Activated CD4-positive, alpha-beta T cell treated with anti-CD3 and anti-CD28 coated beads for 36 hours (primary cell): ENCODE measurements around the gene TK2. TPM values are rescaled to one million over a fixed set of nuclear protein-coding genes. Genes with fewer than 3 reads are reported as not detected.
"Not testable (repeated sequence)": the region's sequence is repeated elsewhere in the genome, so short reads cannot be mapped to it uniquely, and the experiment has no call there.

Experiments
- ATAC-seq: fragments of 200-7000 bp; cut with Tn5 transposase; one replicate; pipeline ENCODE4 v1.10.0; 2021; ENCODE audit warnings: mild to moderate bottlenecking, moderate library complexity
- CTCF ChIA-PET: fragments of 350-600 bp; sonication (Branson Sonifier 250); formaldehyde crosslinking; loops from one replicate; lab custom pipeline; 2021; ENCODE audit warnings: antibody characterized with exemption; lab: Charles Lee
- POLR2A ChIA-PET: fragments of 350-600 bp; sonication (Branson Sonifier 250); formaldehyde crosslinking; loops from one replicate; lab custom pipeline; 2021; ENCODE audit warnings: antibody characterized with exemption, inconsistent platforms; lab: Charles Lee
- DNase-seq: peaks from one replicate; pipeline ENCODE4 v3.0.0-alpha.2; 2020
- H3K27ac Mint-ChIP-seq: one replicate; pipeline ENCODE4 v1.8.0; 2021; ENCODE audit warnings: mixed read lengths
- H3K27me3 Mint-ChIP-seq: one replicate; pipeline ENCODE4 v1.8.0; 2021; ENCODE audit warnings: mixed read lengths
- H3K36me3 Mint-ChIP-seq: one replicate; pipeline ENCODE4 v1.8.0; 2021; ENCODE audit warnings: low read depth, mixed read lengths
- H3K4me1 Mint-ChIP-seq: one replicate; pipeline ENCODE4 v1.8.0; 2021; ENCODE audit warnings: mixed read lengths
- H3K4me3 Mint-ChIP-seq: one replicate; pipeline ENCODE4 v1.8.0; 2021; ENCODE audit warnings: mild to moderate bottlenecking, moderate library complexity, mixed read lengths
- H3K9me3 Mint-ChIP-seq: one replicate; pipeline ENCODE4 v1.8.0; 2021; ENCODE audit warnings: low read depth, mixed read lengths
- intact Hi-C, 2 experiments: fragments of 100-400 bp; cut with DNase I in 1 of 2; cut with micrococcal nuclease in 1 of 2; formaldehyde crosslinking; loops; one replicate each; pipeline versions ENCODE4 v1.14.2 to v1.15.1; 2022 to 2024; cut with DNase I, micrococcal nuclease
- total RNA-seq, 2 experiments: library from RNA; stranded (reverse); gene quantifications; one replicate each; pipeline ENCODE4 v1.2.3, GENCODE V29; 2021

TK2 gene
- total RNA-seq, 2 experiments from 2014 or later: 3.8 to 6.4 TPM

DNA sequence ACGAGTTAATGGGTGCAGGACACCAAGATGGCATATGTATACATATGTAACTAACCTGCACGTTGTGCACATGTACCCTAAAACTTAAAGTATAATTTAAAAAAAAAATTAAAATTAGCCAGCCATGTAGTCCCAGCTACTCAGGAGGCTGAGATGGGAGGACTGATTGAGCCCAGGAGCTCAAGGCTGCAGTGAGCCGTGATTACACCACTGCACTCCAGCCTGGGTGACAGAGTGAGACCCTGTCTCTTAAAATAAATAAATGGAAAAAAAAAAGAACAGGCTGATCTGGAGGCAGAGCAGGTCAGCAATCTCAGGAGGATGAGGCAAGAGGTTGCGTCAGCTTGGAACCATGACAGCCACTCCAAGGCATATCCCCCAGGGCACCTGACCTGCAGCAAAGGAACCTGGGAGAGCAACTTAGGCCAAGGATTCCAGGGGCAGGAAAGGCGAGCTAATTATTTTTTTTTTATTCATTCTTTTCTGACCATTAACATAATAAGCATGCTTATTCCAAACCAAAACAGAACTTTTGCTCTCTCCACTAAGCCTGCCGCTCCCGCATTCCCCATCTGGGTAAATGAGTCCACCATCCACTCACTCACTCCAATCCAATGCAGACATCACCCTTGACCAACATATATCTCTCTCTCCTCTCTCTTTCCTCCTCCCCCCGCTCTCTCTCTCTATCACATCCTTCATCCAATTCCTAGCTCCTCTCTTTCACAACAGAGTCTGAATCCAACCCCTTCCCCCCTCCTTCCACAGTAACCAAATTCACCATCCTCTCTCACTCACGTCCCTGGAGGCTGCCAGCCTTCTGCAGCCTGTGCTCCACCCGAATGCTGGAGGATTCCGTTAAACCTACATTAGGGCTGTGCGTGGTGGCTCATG lies 47.7 kb downstream of the TK2 start:
- ATAC-seq: no peak
- Mint-ChIP-seq H3K4me3 (no peak overlapping the region), H3K27me3 (no peaks in the 10 kb centered on the region), H3K9me3 (no peaks in the 10 kb centered on the region), H3K4me1 (no peaks in the 10 kb centered on the region), H3K36me3 (no peaks in the 10 kb centered on the region), H3K27ac (no peak overlapping the region)
- ChIA-PET POLR2A (no interaction called here), CTCF (interaction anchor here (0.6 kb wide), 1 partner anchor 8 kb away, joined by 3 read pairs; no protein-coding TSS in a partner anchor)
- no peak for DNase-seq
- intact Hi-C loops: no loop called here

DNA sequence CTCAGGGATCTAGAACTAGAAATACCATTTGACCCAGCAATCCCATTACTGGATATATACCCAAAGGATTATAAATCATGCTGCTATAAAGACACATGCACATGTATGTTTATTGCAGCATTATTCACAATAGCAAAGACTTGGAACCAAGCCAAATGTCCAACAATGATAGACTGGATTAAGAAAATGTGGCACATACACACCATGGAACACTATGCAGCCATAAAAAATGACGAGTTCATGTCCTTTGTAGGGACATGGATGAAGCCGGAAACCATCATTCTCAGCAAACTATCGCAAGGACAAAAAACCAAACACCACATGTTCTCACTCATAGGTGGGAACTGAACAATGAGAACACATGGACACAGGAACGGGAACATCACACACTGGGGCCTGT lies 48.4 kb downstream of the TK2 start:
- POLR2A ChIA-PET, H3K4me3 Mint-ChIP-seq, H3K27me3 Mint-ChIP-seq, H3K4me1 Mint-ChIP-seq, H3K27ac Mint-ChIP-seq, ATAC-seq, intact Hi-C loops, CTCF ChIA-PET, H3K9me3 Mint-ChIP-seq, DNase-seq, H3K36me3 Mint-ChIP-seq: not testable (repeated sequence)

DNA sequence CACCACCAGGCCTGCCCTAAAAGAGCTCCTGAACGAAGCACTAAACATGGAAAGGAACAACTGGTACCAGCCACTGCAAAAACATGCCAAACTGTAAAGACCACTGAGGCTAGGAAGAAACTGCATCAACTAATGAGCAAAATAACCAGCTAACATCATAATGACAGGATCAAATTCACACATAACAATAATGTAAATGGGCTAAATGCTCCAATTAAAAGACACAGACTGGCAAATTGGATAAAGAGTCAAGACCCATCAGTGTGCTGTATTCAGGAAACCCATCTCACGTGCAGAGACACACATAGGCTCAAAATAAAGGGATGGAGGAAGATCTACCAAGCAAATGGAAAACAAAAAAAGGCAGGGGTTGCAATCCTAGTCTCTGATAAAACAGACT lies 52.0 kb downstream of the TK2 start:
- POLR2A ChIA-PET, H3K27me3 Mint-ChIP-seq, H3K4me1 Mint-ChIP-seq, H3K4me3 Mint-ChIP-seq, H3K9me3 Mint-ChIP-seq, H3K36me3 Mint-ChIP-seq, intact Hi-C loops, DNase-seq, ATAC-seq, H3K27ac Mint-ChIP-seq: not testable (repeated sequence)
- CTCF ChIA-PET: interaction anchor here (1.7 kb wide), 1 partner anchor 91 kb away, joined by 3 read pairs; no protein-coding TSS in a partner anchor

DNA sequence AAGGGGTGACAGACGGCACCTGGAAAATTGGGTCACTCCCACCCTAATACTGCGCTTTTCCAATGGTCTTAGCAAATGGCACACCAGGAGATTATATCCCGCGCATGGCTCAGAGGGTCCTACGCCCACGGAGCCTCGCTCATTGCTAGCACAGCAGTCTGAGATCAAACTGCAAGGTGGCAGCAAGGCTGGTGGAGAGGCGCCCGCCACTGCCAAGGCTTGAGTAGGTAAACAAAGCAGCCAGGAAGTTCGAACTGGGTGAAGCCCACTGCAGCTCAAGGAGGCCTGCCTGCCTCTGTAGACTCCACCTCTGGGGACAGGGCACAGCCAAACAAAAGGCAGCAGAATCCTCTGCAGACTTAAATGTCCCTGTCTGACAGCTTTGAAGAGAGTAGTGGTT lies 53.7 kb downstream of the TK2 start:
- H3K27me3 Mint-ChIP-seq, H3K4me1 Mint-ChIP-seq, H3K27ac Mint-ChIP-seq, DNase-seq, H3K9me3 Mint-ChIP-seq, intact Hi-C loops, H3K4me3 Mint-ChIP-seq, POLR2A ChIA-PET, H3K36me3 Mint-ChIP-seq, ATAC-seq: not testable (repeated sequence)
- CTCF ChIA-PET: interaction anchor here (1.7 kb wide), 1 partner anchor 93 kb away, joined by 3 read pairs; no protein-coding TSS in a partner anchor

DNA sequence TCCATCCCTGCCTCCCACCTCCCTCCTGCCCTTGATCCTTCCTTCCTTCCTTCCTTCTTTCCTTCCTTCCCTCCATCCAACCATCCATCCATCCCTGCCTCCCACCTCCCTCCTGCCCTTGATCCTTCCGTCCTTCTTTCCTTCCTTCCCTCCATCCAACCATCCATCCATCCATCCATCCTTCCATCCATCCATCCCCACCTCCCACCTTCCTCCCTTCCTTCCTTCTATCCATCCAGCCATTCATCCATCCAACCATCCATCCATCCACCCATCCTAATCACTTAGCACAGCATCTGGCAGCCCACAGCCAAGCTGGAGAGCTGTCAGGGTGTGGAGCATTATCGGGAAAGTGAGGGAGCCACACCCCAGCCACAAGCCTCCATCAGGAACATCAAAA lies 54.5 kb downstream of the TK2 start:
- H3K36me3 Mint-ChIP-seq: no peaks in the 10 kb centered on the region
- H3K4me3 Mint-ChIP-seq: no peak overlapping the region
- H3K4me1 Mint-ChIP-seq: no peaks in the 10 kb centered on the region
- intact Hi-C loops: no loop called here
- no peaks in the 10 kb centered on the region for H3K27me3 Mint-ChIP-seq
- ChIA-PET POLR2A (no interaction called here), CTCF (no interaction called here)
- ATAC-seq: no peak
- no peak for DNase-seq
- H3K9me3 Mint-ChIP-seq: no peaks in the 10 kb centered on the region
- no peak overlapping the region for H3K27ac Mint-ChIP-seq

DNA sequence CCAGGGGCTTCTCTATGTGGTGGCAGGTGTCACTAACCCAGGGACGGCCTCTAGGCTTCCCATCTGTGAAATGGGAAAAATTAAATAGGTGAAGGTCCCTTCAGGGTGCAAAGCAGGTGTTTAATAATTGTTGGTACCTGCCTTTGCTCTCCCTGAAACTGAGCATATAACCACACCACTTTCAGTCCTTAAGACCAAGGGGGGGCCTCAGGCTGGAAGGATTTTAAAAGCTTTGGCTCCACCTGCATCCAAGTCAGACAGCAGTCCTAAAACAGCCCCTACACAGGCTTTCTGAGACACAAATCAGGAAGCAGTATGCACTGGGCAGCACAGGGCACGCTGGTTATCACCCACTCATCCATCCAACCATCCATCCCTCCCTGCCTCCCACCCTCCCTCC lies 55.0 kb downstream of the TK2 start:
- no peak for DNase-seq
- ATAC-seq: no peak
- H3K4me3 Mint-ChIP-seq: no peak overlapping the region
- no peaks in the 10 kb centered on the region for H3K27me3 Mint-ChIP-seq
- no peaks in the 10 kb centered on the region for H3K4me1 Mint-ChIP-seq
- no peaks in the 10 kb centered on the region for H3K36me3 Mint-ChIP-seq
- CTCF ChIA-PET: no interaction called here
- POLR2A ChIA-PET: no interaction called here
- no peak overlapping the region for H3K27ac Mint-ChIP-seq
- H3K9me3 Mint-ChIP-seq: no peaks in the 10 kb centered on the region
- intact Hi-C loops: no loop called here

DNA sequence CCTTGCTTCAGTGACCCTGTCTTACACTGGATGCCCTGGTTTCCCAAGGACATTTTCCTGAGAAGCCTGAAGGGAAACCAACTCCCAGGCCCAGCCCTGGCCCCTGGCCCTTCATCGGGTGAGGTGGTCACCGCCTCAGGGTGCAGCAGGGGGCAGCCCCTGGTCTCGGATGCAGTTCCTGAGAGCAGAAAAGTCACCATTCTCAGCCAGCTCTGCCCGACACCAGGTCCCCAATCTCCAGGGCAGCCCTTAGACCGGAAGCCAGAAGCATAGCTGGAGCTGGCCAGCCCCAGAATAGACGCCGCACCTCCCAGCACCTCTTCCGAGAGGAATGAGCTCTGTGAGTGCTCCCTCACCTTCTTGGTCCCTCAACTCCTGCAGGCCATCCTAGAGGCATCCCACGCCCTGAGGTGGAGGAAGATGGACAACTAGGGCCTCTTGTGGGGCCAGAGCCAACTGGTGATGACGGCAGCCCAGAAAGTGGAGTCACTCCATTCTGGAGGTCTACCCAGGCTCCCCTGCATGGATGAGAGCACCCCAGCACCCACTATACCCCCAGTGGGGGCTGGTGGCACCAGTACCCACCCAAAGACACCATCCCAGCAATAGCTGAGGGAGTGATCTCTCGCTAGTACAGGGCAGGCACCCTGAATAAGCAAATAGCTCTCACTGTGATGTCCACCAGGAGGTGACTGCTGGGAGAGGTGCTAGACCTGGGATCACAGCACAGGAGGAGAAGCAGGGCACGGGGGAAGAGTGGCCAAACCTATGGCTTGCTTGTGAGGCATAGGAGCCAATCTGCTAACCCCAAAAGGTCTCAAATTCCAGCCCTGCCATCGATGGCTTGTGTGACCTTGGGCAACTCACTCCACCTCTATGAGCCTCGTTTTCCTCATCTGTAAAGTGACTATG lies 56.2 kb downstream of the TK2 start:
- ChIA-PET CTCF (interaction anchor here (0.6 to 1.0 kb wide), 3 partner anchors 11 to 148 kb away, joined by 3 read pairs; no protein-coding TSS in a partner anchor), POLR2A (no interaction called here)
- peak; percentile 2 for DNase-seq

DNA sequence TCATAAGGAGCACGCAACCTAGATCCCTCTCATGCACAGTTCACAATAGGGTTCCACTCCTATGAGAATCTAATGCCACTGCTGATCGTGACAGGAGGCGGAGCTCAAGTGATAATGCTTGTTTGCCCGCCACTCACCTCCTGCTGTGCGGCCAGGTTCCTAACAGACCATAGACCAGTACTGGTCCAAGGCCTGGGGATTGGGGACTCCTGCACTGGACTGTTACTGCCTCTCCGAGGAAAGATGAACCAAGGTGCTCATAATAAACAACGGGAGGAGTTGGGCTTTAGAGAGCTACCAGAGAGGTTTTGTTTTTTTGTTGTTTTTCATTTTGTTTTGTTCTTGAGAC lies 58.2 kb downstream of the TK2 start:
- Mint-ChIP-seq H3K4me3 (no peak overlapping the region), H3K27ac (no peak overlapping the region), H3K27me3 (no peaks in the 10 kb centered on the region), H3K9me3 (no peaks in the 10 kb centered on the region), H3K36me3 (no peaks in the 10 kb centered on the region), H3K4me1 (no peaks in the 10 kb centered on the region)
- intact Hi-C loops: no loop called here
- DNase-seq (no peak), ATAC-seq (no peak)
- ChIA-PET POLR2A (no interaction called here), CTCF (interaction anchor here (0.6 to 1.3 kb wide), 5 partner anchors 16 to 117 kb away, joined by 3 to 7 read pairs (median 3); no protein-coding TSS in a partner anchor)

More for the DNA sequence above, 56.2 kb downstream of the TK2 start:
- no peaks in the 10 kb centered on the region for H3K9me3 Mint-ChIP-seq
- no peak for ATAC-seq
- intact Hi-C loops: no loop called here
- H3K36me3 Mint-ChIP-seq: no peaks in the 10 kb centered on the region
- H3K27ac Mint-ChIP-seq: no peak overlapping the region
- no peaks in the 10 kb centered on the region for H3K4me1 Mint-ChIP-seq
- H3K4me3 Mint-ChIP-seq: no peak overlapping the region
- H3K27me3 Mint-ChIP-seq: no peaks in the 10 kb centered on the region

DNA sequence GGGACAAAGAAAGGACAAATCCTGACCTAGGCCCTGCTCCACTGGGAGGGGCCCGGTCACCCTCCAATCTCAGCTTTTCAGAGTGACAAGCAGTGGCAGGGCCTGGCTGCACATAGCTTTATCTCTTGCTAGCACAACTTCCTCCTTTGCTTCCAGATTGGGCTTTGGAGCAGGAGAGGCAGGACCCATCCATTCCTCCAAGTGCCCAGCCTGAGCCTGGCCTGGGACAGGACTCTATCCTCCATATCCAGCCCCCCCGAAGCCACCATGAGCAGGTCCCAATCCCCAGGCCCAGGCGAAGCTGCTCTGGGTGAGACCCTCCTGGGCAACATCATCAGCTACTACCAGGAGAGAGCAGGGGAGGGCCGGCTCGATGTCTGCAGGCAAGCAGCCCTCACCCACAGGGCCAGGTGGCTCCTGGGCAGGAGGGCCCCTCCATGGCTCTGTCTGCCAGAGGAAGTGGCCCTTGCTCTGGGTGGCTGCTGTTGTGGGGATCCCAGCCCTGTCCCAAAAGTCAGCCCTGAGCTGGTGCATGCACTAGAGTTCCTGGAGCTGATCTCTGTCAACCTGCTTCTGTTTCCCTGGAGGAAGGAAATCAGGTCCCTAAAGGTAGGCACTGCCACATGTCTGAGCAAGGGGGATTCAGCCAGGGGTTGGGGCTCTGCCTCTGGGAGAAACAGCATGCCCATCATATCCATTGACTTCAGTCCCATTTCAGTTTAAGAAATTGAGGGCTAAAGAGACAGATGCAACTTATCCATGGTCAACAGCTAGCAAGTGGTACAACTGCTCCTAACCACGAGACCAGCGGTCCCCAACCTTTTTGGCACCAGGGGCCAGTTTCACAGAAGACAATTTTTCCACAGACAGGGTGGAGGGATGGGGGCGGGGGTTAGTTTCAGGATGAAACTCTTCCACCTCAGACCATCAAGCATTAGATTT lies 58.9 kb downstream of the TK2 start:
- no peak overlapping the region for H3K27ac Mint-ChIP-seq
- no peaks in the 10 kb centered on the region for H3K27me3 Mint-ChIP-seq
- intact Hi-C loops: no loop called here
- no peaks in the 10 kb centered on the region for H3K9me3 Mint-ChIP-seq
- H3K4me1 Mint-ChIP-seq: no peaks in the 10 kb centered on the region
- CTCF ChIA-PET: interaction anchor here (0.6 to 1.3 kb wide), 5 partner anchors 17 to 117 kb away, joined by 3 to 7 read pairs (median 3); no protein-coding TSS in a partner anchor
- POLR2A ChIA-PET: interaction anchor here (0.5 kb wide), 2 partner anchors 86 to 128 kb away, joined by 3 read pairs; no protein-coding TSS in a partner anchor
- H3K36me3 Mint-ChIP-seq: no peaks in the 10 kb centered on the region
- ATAC-seq: no peak
- no peak overlapping the region for H3K4me3 Mint-ChIP-seq
- peak; percentile 4 for DNase-seq

DNA sequence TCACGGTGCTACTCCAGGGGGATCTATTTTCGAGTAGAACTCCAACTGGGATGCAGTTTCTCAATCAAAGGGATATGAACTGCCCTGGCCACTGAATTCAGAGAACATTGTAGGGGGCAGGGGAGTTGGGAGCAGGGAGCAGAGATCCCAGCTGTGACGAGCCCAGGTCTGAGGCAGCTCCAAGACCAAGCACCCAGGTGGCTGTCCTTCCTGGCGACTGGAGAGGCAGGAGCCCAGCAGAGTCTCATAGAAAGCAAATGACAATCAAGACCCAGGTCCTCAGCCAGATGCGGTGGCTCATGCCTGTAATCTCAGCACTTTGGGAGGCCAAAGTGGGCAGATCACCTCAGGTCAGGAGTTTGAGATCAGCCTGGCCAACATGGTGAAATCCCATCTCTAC lies 60.1 kb downstream of the TK2 start:
- intact Hi-C loops: no loop called here
- CTCF ChIA-PET: interaction anchor here (1.2 kb wide), 1 partner anchor 23 kb away, joined by 3 read pairs; no protein-coding TSS in a partner anchor
- Mint-ChIP-seq H3K4me3 (no peak overlapping the region), H3K27ac (no peak overlapping the region), H3K27me3 (no peaks in the 10 kb centered on the region), H3K9me3 (no peaks in the 10 kb centered on the region), H3K36me3 (no peaks in the 10 kb centered on the region), H3K4me1 (no peaks in the 10 kb centered on the region)
- DNase-seq (peak; percentile 2), ATAC-seq (no peak)
- POLR2A ChIA-PET: no interaction called here
